HG02588 (cell line): ENCODE results near the gene SOX8.
"Not testable (repeated sequence)": the region's sequence is repeated elsewhere in the genome, so short reads cannot be mapped to it uniquely, and the experiment has no call there.

Experiments used
- ATAC-seq: cut with Tn5 transposase; IDR thresholded peaks from one replicate; pipeline ENCODE4 v1.9.1; 2021; ENCODE audit warnings: mild to moderate bottlenecking, moderate library complexity; ENCODE audit not compliant: unreplicated experiment

Gene SOX8

DNA sequence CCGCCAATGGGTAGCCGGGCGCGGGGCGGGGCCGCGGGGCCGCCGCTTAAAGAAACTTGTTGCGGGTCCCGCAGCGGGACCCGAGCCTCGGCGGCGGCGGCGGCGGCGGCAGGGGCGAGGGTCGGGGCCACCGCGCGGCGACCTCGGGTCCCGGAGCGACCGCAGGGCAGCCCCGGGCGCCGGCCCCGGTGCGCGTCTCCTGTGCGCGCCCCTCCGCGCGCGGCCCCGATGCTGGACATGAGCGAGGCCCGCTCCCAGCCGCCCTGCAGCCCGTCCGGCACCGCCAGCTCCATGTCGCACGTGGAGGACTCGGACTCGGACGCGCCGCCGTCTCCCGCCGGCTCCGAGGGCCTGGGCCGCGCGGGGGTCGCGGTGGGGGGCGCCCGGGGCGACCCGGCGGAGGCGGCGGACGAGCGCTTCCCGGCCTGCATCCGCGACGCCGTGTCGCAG is at the start of gene SOX8:
SOX8 (plus strand) TSS at position 76 of the 450 bp plus-strand sequence; CDS start at position 229, 153 bp downstream.
- ATAC-seq, result no peak

DNA sequence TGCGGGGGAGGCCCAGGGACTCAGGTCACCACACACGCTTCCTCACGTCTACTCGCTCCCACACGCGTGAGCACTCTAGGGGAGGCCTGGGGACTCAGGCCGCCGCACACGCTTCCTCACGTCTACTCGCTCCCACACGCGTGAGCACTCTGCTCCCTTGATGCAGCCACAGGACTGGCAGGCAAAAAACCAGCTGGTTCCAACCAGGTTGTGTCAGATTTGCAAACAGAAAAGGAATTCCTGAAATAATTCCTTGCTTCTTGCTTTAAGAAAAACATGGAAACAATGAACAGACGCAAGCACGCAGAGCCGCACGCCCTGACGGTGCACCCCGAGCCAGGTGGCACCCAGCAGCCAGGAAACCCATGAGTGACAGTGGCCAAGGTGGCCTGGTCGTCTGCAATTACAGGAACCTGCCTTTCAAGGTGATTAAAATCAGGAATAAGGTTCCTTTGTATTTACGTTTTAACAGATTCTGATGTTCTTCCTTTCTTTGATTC is 48.7 kb upstream of the SOX8 start:
- ATAC-seq, result no peak

DNA sequence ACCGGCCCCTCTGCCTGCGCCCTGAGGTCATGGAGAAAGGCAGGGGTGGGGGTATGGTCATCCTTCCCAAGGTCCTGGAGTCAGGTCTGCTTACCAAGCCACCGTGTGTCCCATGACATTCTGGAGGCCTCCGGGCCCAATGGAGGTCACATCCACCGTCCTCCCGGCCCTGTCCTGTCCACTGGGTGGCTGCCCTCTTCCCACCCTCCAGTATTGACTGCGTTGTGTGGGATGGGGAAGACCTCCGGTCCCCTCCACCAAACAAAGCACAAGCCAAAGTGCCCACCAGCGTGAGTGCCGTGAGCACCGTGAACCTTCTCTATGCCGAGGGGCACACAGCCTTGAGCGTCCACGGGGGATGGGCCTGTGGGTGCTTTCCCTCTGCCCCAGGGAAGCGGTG is 48.0 kb upstream of the SOX8 start:
- no peak for ATAC-seq

DNA sequence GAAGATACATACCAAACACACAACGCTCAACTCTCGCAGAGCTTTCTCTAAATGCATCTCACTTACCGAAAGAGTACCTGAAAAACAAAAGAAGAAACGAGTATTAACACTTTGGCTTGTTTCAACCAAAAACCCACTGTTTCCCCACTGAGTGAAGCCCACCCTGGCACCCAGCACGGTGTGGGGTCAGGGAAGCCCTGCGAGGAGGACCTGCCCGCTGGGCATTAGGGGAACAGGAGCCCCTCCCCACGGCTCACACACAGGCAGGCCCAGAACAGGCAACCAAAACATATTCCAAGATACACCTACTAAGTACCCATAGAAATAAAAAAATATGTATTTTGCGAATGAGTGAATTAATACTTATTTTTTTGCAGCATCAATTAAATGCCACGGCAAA is 47.4 kb upstream of the SOX8 start:
- ATAC-seq, result no peak

DNA sequence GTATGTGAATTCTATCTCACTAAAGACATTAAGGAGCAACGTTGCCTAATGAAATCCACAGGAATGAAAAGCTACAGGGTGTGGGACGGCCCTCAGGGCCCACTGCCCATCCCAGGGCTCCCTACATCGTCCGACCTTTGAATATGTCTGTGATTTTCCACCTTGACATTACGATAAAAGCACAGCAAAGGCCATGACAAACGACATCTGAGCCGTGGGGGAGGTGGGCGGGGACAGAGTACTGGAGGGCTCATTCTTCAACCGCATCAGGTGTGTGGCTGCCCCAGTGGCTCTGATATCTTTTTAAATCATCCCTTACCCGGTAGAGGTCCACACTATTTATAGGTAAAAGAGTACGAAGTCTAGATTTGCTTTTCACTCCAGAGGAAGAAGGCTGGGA is 45.9 kb upstream of the SOX8 start:
- no peak for ATAC-seq

DNA sequence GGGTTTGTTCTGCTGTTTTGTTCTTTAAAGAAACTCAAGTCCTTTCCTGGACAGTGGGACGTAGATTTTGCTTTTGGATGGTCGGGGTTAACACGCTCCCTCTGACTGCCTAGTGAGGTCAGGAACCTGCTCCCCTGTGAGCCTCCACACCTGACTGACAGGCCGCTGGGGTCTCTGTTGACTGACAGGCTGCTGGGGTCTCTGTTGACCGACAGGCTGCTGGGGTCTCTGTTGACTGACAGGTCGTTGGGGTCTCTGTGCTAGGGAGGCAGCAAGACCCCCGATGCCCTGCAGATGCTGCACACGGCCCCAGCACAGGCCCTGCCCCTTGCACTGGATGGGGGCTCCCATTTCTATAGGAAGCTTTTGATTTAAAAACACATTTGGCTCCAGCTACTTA is 44.3 kb upstream of the SOX8 start:
- ATAC-seq, result no peak

DNA sequence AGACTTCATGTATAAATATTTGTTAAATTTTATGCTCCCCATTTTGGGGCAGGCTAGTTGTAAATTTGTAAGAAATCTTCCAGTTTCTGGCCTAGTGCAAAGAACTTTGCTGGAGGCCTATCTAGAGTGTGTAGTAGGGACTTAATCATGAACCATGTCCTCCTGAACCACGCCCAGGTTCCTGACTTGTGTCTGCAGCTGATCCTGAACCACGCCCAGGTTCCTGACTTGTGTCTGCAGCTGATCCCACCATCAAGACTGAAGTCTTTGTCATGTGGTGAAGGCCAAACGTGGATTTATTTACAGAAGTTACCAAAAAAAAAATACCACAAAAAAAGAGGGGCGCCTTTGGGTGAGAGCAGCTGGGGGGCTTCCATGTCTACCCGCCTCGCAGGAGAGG is 43.8 kb upstream of the SOX8 start:
- ATAC-seq, result no peak

DNA sequence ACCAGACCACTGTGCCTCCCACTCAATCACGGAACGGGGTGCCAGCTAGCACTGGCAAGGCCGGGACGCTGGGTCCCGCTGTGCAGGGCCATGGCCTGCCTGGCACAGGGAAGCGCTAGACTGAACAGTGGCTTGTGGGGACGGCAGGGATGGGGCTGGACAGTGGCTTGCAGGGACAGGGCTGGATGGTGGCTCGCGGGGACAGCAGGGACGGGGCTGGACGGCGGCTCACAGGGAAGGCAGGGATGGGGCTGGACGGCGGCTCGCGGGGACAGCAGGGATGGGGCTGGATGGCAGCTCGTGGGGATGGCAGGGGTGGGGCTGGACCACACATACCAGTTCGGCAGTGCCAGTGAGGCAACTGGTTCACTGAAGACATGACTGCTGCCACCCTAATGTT is 43.4 kb upstream of the SOX8 start:
- ATAC-seq, result no peak

DNA sequence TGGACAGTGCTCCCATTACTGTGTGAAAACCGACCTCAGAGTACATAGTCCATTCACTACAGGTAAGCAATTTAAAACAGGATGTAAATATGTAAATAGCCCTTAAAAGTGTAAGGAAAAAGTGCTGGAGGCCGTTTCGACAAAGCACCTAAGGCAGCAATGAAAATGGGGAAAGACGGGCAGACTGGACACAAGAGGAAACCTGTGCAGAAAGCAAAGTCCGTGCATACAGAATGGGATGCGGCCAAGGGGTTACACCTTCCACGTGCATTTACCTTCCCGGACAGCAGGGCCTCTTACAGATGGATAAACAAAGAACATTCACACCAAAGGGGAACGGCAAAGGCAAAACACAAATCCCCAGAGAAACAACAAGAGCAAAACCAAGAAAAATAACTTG is 42.8 kb upstream of the SOX8 start:
- no peak for ATAC-seq

DNA sequence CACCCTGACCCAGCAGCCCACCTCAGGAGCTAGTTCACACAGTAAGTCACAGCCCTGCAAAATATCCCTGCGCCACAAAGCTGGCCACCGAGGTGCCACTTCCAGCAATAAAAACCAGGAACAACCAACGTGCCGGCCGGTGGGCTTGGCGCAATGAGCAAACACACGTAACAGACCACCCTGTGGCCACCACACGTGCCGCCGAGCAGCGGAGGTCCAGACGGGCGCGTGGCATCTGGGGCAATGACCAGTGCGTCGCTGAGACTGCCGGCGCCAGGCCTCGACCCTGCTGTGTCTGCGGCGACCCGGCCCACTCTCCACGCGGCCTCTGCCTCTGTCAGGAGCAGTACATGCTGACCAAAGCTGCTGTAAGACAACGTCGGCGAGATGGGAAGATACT is 42.3 kb upstream of the SOX8 start:
- no peak for ATAC-seq

DNA sequence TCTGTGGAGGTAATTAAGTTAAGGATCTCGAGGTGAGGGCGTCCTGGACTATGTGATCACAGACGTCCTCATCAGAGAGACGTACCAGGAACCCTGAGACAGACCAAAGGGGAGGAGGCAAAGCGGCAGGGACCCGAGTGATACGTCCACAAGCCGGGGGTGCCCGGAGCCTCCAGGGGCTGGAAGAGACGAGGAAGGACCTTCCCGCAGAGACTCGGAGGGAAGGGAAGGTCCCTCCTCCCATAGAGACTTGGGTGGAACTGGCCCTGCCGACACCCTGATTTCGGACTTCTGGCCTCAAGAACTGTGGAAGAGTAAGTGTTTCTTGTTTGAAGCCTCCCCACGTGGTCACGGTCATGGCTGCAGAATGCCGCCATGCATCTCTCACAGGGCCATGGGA is 41.6 kb upstream of the SOX8 start:
- ATAC-seq, result no peak

DNA sequence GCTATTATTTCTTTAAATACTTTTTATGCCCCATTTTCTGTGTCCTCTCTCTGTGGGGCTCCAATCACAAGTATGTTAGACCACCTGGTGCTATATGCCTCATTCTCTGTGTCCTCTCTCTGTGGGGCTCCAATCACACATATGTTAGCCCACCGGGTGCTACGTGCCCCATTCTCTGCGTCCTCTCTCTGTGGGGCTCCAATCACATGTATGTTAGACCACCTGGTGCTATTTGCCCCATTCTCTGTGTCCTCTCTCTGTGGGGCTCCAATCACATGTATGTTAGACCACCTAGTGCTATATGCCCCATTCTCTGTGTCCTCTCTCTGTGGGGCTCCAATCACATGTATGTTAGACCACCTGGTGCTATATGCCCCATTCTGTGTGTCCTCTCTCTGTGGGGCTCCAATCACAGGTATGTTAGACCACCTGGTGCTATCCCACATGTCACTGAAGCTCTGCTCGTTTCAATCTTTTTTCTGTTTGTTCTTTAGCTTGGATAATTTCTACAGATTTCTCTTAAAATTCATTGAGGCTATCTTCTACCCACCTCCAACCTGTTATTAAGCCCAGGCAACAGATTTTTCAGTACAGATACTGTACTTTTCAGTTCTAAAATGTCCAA is 39.0 kb upstream of the SOX8 start:
- no peak for ATAC-seq

DNA sequence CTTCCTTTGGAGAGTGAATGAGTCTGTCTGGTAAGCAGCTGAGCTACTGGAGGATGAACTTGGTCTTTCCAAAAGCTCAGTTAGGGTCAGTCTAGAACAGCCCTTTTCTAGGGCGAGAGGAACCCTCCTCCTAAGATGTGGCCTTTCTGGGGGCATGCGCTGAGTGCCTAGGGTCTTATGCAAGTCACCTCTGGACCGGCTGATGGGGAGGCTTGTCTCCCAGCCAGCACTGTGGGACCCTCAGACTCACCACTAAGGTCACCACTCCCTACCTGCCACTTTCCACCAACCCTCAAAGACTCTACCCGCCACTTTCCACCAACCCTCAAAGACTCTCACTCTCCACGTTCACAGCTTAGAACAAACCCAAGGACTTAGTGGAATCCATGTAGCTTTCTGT is 37.6 kb upstream of the SOX8 start:
- ATAC-seq, result no peak

DNA sequence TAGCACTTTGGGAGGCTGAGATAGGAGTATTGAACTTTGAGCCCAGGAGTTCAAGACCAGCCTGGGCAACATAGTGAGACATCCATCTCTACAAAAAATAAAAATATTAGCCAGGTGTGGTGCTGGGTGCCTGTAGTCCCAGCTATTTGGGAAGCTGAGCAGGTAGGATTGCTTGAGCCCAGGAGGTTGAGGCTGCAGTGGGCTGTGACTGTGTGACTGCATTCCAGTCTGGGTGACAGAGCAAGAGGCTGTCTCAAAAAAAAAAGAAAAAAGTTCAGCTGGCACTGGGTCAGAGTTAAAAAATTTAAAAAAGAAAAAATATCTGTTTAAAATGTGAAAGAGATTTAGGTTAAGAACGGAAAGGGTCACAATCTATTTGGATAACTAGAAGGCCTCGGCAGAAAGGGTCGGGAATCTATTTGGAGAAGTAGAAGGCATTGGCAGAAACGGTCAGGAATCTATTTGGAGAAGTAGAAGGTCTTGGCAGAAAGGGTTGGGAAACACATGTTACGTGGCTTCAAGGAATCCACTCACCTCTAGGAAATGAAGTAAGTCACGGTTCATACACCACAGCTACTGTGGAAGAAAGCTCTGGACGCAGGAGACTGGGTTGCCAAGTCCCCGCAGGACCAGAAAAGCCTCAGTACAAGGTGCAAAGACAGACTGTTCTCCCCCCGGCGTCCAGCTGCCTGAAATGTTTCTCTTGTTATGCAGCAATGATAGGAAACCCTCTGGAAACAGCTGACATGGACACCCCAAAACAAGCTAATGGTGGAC is 36.1 kb upstream of the SOX8 start:
- no peak for ATAC-seq

DNA sequence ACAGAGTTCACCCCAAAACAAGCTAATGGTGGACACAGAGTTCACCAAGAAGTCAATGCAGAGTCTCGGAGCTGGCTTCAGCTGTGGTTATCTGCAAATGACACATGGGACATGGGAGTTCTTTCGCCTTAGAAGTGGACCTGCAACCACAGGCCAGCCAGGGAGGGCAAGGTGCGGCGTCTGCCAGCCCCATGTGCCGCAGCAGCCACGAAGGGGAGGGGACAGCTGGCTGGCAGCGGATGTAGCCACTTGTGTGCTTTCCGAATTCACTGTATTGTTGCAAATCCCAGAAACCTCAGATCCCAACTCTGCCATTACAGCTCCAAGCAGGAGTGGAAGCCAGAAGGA is 35.5 kb upstream of the SOX8 start:
- no peak for ATAC-seq

DNA sequence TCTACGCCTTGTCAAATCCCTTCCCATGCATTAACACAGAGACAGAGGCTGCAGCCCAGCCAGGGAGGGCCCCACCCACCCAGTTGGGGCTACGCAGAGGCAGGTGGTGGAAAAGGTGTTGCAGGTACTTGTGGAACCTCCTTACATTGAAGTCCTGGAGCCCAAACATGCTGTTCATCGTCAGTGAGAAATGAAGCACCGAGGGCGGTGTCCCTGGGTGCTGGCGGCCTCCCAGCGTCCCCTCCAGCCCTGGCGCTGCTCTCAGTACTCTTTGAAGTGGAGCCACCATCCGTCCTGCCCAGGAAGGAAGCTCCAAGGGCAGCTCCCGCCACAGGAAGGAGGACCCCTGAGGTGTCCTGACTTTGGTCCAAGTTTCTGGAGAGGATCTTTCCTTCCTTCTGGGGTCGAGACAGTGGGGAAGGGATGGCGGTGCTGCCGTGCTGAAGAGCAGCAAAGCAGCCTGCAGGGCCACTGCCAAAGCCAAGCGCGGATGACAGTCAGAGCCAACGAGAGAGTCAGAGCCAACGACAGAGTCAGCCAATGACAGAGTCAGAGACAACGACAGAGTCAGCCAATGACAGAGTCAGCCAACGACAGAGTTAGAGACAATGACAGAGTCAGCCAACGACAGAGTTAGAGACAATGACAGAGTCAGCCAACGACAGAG is 34.2 kb upstream of the SOX8 start:
- ATAC-seq, result no peak

DNA sequence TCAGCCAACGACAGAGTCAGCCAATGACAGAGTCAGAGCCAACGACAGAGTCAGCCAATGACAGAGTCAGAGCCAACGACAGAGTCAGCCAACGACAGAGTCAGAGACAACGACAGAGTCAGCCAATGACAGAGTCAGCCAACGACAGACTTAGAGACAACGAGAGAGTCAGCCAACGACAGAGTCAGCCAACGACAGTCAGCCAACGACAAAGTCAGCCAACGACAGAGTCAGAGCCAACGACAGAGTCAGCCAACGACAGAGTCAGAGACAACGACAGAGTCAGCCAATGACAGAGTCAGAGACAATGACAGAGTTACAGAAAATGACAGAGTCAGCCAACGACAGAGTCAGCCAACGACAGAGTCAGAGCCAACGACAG is 33.7 kb upstream of the SOX8 start:
- not testable (repeated sequence) for ATAC-seq

DNA sequence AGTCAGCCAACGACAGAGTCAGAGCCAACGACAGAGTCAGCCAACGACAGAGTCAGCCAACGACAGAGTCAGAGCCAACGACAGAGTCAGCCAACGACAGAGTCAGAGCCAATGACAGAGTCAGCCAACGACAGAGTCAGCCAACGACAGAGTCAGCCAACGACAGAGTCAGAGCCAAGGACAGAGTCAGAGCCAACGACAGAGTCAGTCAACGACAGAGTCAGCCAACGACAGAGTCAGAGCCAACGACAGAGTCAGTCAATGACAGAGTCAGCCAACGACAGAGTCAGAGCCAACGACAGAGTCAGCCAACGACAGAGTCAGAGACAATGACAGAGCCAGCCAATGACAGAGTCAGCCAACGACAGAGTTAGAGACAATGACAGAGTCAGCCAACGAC is 32.8 kb upstream of the SOX8 start:
- not testable (repeated sequence) for ATAC-seq

DNA sequence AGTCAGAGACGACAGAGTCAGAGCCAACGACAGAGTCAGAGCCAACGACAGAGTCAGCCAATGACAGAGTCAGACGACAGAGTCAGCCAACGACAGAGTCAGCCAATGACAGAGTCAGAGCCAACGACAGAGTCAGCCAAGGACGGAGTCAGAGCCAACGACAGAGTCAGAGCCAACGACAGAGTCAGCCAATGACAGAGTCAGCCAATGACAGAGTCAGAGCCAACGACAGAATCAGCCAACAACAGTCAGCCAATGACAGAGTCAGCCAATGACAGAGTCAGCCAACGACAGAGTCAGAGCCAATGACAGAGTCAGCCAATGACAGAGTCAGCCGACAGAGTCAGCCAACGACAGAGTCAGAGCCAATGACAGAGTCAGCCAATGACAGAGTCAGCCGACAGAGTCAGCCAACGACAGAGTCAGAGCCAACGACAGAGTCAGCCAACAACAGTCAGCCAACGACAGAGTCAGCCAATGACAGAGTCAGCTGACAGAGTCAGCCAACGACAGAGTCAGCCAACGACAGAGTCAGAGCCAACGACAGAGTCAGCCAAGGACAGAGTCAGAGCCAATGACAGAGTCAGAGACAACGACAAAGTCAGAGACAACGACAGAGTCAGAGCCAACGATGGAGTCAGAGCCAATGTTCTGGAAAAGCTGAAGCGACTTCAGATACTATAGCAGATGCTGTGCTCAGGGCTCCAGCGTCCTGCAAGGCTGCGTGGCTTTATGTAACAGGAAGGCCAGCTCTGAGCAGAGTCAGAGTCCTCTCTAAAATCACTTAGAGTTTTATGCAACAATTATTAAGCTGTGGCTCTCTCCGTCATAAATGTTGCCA is 30.6 kb upstream of the SOX8 start:
- ATAC-seq, result not testable (repeated sequence)

DNA sequence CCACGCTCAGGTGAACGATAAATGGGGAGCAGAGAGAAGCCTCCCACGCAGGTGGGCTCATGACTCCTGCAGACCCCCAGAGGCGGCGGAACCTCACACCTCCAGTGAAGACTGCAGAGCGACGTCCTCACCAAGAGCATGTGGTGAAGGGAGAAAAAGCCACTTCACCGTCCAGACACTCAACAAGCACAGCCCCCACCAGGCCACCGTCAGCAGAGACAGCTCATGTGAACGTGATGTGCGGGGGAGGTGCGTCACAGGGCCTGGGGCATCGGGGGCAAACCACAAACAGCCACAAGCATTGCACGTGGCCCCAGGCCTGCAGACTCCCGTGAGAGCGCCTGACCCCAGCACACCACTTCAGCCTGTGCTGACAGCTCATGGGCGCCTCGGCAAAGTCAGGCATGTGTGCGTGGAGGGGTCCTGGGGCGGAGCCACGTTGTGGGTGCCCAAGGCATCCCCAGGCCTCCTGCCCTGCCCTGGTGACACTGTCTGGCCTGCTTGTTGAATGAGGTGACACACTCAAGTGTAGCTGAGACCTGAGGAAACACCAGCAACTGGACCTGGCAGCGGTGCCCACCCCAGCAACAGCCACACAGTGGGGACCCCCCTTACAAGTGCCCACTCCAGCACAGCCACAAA is 29.8 kb upstream of the SOX8 start:
- no peak for ATAC-seq

DNA sequence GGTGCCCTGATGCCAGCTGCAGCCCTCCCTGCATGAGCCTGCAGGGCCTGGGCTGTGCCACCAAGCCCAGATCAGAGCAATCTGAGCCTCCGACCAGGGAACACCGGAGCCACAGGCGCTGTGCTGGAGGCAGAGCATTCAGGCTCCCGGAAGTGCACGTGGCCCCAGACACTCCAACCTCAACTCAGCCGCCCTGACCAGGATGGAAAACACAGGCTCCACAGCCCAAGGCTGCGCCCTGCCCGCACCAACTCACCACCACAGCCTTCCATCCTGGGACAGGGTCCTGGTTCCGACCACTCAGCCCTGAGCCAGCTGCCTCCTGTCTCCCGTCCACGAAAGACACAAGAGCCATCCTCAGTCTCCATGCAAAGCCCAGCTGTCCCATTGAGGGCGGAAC is 29.2 kb upstream of the SOX8 start:
- no peak for ATAC-seq
